Mammary epithelial cell (primary cell): Measurements from ENCODE around the gene CD276.
"Not testable (repeated sequence)": the region's sequence is repeated elsewhere in the genome, so short reads cannot be mapped to it uniquely, and the experiment has no call there.

Source experiments
- CTCF ChIP-seq, 2 donors: IDR thresholded peaks in 1 of 2; conservative IDR thresholded peaks in 1 of 2; 2 replicates each; pipeline ENCODE4 v1.5.1; 2011 to 2012; ENCODE audit warnings: inconsistent platforms in 2 of 2, low read length in 2 of 2, mild to moderate bottlenecking in 2 of 2, control low read depth in 1 of 2, low read depth in 1 of 2; ENCODE audit not compliant: insufficient read depth in 1 of 2; ENCODE audit errors: extremely low read depth in 1 of 2
- EZH2 ChIP-seq: IDR thresholded peaks from 2 replicates; pipeline ENCODE4 v1.6.1; 2012; ENCODE audit warnings: low read length, inconsistent platforms, borderline replicate concordance

GRCh38 chr15:73639464-73639863 is 44.7 kb upstream of the CD276 start:
- TF ChIP-seq CTCF (conservative IDR thresholded peaks at IDR 0.05 in 1 of 2, IDR thresholded peaks at IDR 0.05 in 1 of 2; ENCODE audit: extremely low read depth in 1 of 2, insufficient read depth in 1 of 2, low read depth in 1 of 2, low read length in 2 of 2); EZH2: not testable (repeated sequence)
